Transverse colon (tissue), 4 donors: ENCODE results near the gene SGSM1. TPM values are rescaled to one million over a fixed set of nuclear protein-coding genes. Genes with fewer than 3 reads are reported as not detected.

Experiments used
- DNase-seq: peaks from one replicate; pipeline ENCODE4 v3.0.0-alpha.2; 2019
- H3K27ac ChIP-seq, 4 donors: fragments of 200-600 bp; sonication (generic); 2 replicates each; pipeline ENCODE4 v1.5.1; 2016 to 2018; ENCODE audit warnings: inconsistent platforms in 4 of 4
- H3K27me3 ChIP-seq: fragments of 200-600 bp; sonication (generic); 2 replicates; pipeline ENCODE4 v1.5.1; 2017; ENCODE audit warnings: inconsistent platforms
- H3K36me3 ChIP-seq, 4 donors: fragments of 200-600 bp; sonication (generic); 2 replicates each; pipeline ENCODE4 v1.5.1; 2017 to 2019; ENCODE audit warnings: inconsistent platforms in 4 of 4
- H3K4me1 ChIP-seq, 4 donors: fragments of 200-600 bp; sonication (generic); 2 replicates each; pipeline ENCODE4 v1.5.1; 2017 to 2020; ENCODE audit warnings: inconsistent platforms in 4 of 4
- H3K4me3 ChIP-seq, 4 donors: fragments of 200-600 bp; sonication (generic); 1 replicate in 1 of 4; 2 replicates in 3 of 4; pipeline versions ENCODE4 v1.5.1 to v1.6.1; 2017 to 2019; ENCODE audit warnings: inconsistent platforms in 4 of 4
- H3K9me3 ChIP-seq, 2 donors: fragments of 200-600 bp; sonication (generic); 2 replicates each; pipeline ENCODE4 v1.5.1; 2017 to 2019; ENCODE audit warnings: inconsistent platforms in 2 of 2
- CTCF ChIP-seq, 5 experiments: fragments of 200-600 bp in 3 of 5; fragments of 450-650 bp in 2 of 5; sonication (generic) in 3 of 5; IDR thresholded peaks; 1 replicate in 2 of 5; 2 replicates in 3 of 5; pipeline ENCODE4 v1.5.1; 2016 to 2017; ENCODE audit warnings: antibody characterized with exemption in 5 of 5, inconsistent platforms in 3 of 5, mild to moderate bottlenecking in 2 of 5, moderate library complexity in 1 of 5
- EP300 ChIP-seq: sonication (generic); formaldehyde crosslinking; IDR thresholded peaks from one replicate; pipeline ENCODE4 v1.6.1; 2017; ENCODE audit warnings: antibody characterized with exemption, low read depth
- POLR2A ChIP-seq: fragments of 450-650 bp; IDR thresholded peaks from one replicate; pipeline ENCODE4 v1.6.1; 2016; ENCODE audit warnings: antibody characterized with exemption, mild to moderate bottlenecking, moderate library complexity
- POLR2AphosphoS5 ChIP-seq, 3 donors: sonication (generic); formaldehyde crosslinking; IDR thresholded peaks; one replicate each; pipeline ENCODE4 v1.6.1; 2016; ENCODE audit warnings: antibody characterized with exemption in 3 of 3
- WGBS, 2 donors: methylation state at CpG; one replicate each; pipeline ENCODE4 v1.1.5; 2018; ENCODE audit warnings: low coverage in 1 of 2; 5-methylcytosine and 5-hydroxymethylcytosine counted together
- in situ Hi-C, 4 donors: fragments of 200-750 bp; cut with MboI; loops; one replicate each; pipeline versions ENCODE4 v1.15.0 to v1.15.1; 2017; ENCODE audit warnings: low sequenced_read_pairs in 3 of 4, low pct_ligation_motif_present in 1 of 4, low pct_unique_long_range_greater_than_20kb in 1 of 4
- intact Hi-C: fragments of 100-400 bp; cut with DNase I; formaldehyde crosslinking; loops from one replicate; pipeline ENCODE4 v1.15.1; 2023; ENCODE audit warnings: low total_unique reads
- total RNA-seq, 4 donors: library from RNA; depleted of rRNA; stranded (reverse); fragments of >200 nt; gene quantifications; one replicate each; pipeline ENCODE4 v1.1.0, GENCODE V29; 2016

Gene SGSM1
- total RNA-seq, 4 donors from 2014 or later = 2.5 to 6.2 (median 3.7) TPM

DNA sequence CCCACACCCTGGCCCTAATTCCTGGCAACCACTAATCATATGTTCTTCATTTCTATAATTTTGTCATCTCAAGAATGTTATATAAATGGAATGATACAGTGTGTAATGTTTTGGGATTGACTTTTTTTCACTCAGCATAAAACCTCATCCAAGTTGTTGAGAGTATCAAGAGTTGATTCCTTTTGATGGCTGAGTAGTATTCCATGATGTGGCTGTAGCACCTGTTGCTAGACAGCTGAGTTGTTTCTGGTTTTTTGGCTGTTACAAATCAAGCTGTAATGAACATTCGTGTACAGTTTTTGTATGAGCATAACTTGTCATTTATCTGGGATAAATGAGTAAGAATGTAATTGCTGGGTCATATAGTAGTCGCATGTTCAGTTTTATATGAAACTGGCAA, 81.2 kb downstream of the SGSM1 start:
- 47 to 78% methylated on average over 2 of the region's 2 CpGs for WGBS, 2 donors
- no peak for DNase-seq
- H3K27me3 ChIP-seq = no peaks in the 10 kb centered on the region
- intact Hi-C loops (no loop called here), in situ Hi-C loops (no loop called here)
- H3K36me3 ChIP-seq = no peaks in the 10 kb centered on the region
- TF ChIP-seq EP300 (no peak), POLR2AphosphoS5 (IDR thresholded peaks at IDR 0.05) (no peak), POLR2A (no peak), CTCF (IDR thresholded peaks at IDR 0.05) (no peak)
- H3K4me3 ChIP-seq = no peak overlapping the region
- peaks cover 0 to 5% (median 0%) of the 10 kb centered on the region in 4 donors for H3K4me1 ChIP-seq
- H3K9me3 ChIP-seq = no peaks in the 10 kb centered on the region
- no peak overlapping the region for H3K27ac ChIP-seq

DNA sequence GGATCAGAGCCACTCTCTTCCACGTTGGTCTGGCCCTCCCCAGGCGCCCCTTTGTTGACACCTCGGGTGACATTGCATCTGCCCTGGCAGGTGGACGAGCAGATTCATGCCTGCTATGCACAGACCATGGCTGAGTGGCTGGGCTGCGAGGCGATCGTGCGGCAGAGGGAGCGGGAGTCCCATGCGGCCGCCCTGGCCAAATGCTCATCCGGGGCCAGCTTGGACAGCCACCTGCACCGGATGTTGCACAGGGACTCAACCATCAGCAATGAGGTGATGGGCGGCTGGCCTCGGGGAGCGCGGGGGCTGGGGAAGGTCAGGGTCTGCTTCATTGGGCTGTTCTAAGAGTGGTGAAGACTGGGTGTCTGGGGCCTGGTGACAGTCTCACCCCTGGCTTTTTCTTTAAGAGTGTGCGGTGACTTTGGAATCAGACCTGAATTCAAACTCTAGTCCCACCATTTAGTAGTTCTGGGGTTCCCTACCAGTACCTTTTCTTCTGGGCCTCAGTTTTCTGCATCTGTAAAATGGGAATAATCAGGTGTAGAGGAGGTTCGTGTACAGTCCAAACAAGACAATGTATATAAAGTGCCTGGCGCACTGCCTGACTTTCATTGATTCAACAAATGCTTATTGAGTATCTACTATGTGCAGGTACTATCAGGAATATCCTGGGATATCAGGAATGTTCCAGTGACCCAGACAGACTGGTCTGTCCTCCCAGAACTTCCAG, 87.5 kb downstream of the SGSM1 start:
- Histone ChIP-seq H3K4me1 (peaks cover 16 to 24% (median 19%) of the 10 kb centered on the region in 4 donors), H3K27ac (peak overlapping the region; percentile 82 to 90 (median 88)), H3K36me3 (no peaks in the 10 kb centered on the region), H3K27me3 (no peaks in the 10 kb centered on the region), H3K4me3 (no peak overlapping the region), H3K9me3 (no peaks in the 10 kb centered on the region)
- WGBS, 2 donors = 86 to 100% methylated on average over 1 to 17 of the region's 20 CpGs
- TF ChIP-seq EP300 (no peak), POLR2A (no peak), CTCF (IDR thresholded peaks at IDR 0.05) (no peak), POLR2AphosphoS5 (IDR thresholded peaks at IDR 0.05) (no peak)
- no peak for DNase-seq
- intact Hi-C loops (no loop called here), in situ Hi-C loops (no loop called here)

DNA sequence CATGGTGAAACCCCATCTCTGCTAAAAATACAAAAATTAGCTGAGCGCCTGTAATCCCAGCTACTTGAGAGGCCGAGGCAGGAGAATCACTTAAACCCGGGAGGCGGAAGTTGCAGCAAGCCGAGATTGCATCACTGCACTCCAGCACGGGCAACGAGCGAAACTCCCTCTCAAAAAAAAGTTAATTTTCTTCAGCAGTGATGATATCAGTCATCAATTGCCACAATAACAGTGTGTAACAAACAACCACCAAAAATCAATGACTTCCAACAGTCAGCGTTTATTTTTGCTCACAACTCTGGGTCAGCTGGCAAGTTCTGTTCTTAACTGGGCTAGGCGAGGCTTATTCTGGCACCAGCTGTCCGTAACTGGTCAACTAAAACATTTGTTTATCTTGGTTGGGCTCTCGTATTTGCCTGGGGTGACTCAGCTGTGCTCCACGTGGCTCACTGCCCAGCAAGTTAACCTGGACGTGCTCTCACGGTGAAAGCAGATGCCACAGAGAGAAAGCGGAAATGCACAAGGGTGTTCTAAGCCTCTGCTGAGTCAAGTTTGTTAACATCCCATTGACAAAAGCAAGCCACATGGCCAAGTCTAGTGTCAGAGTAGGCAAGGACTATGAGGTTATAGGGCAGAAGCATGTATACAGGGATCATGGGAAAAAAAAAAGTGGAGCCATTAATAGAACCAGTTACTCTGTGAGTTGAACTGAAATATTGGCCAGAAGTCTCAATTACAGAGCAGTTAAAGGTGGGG, 88.4 kb downstream of the SGSM1 start:
- TF ChIP-seq POLR2AphosphoS5 (IDR thresholded peaks at IDR 0.05) (peak; percentile 73 to 79 (median 76)), POLR2A (no peak), CTCF (IDR thresholded peaks at IDR 0.05) (no peak)
- Histone ChIP-seq H3K9me3 (no peaks in the 10 kb centered on the region), H3K4me3 (peak overlapping the region in 2 of 4 donors; percentile 3 to 4), H3K27ac (peak overlapping the region; percentile 82 to 90 (median 88)), H3K4me1 (peaks cover 16 to 24% (median 19%) of the 10 kb centered on the region in 4 donors), H3K36me3 (no peaks in the 10 kb centered on the region), H3K27me3 (no peaks in the 10 kb centered on the region)
- DNase-seq = peak; percentile 87
- 29 to 30% methylated on average over 4 to 16 of the region's 16 CpGs for WGBS, 2 donors
- intact Hi-C loops (no loop called here), in situ Hi-C loops (no loop called here)

- TF ChIP-seq EP300 (no peak), CTCF (IDR thresholded peaks at IDR 0.05) (no peak), POLR2AphosphoS5 (IDR thresholded peaks at IDR 0.05) (no peak)
- intact Hi-C loops = no loop called here
- 23 to 24% methylated on average over 3 to 7 of the region's 7 CpGs for WGBS, 2 donors
- H3K9me3 ChIP-seq = no peaks in the 10 kb centered on the region
- H3K27me3 ChIP-seq = no peaks in the 10 kb centered on the region
- H3K4me1 ChIP-seq = peaks cover 16 to 24% (median 19%) of the 10 kb centered on the region in 4 donors
- in situ Hi-C loops = no loop called here
- peak; percentile 83 for DNase-seq
- H3K36me3 ChIP-seq = no peaks in the 10 kb centered on the region
- H3K27ac ChIP-seq = peak overlapping the region; percentile 82 to 90 (median 88)
- no peak overlapping the region for H3K4me3 ChIP-seq
Observed at GRCh38 chr22:24894998-24895397, 89.0 kb downstream of the SGSM1 start.
